Psoas muscle (tissue), 8 donors: Measurements from ENCODE around the gene ERVW-1. TPM values are rescaled to one million over a fixed set of nuclear protein-coding genes. Genes with fewer than 3 reads are reported as not detected.

Experiments
- ATAC-seq, 4 donors: fragments of 200-7000 bp; cut with Tn5 transposase; one replicate each; pipeline ENCODE4 v1.9.1; 2020; ENCODE audit warnings: moderate library complexity in 3 of 4, mild to moderate bottlenecking in 2 of 4
- DNase-seq, 2 donors: peaks; one replicate each; pipeline ENCODE4 v3.0.0-alpha.2; 2020
- H3K27ac ChIP-seq: fragments of 200-600 bp; one replicate; pipeline ENCODE4 v1.8.0; 2022
- H3K27me3 ChIP-seq, 3 donors: fragments of 200-600 bp in 1 of 3; one replicate each; pipeline versions ENCODE4 v1.6.1 to v1.8.0; 2013 to 2022; ENCODE audit warnings: low read length in 2 of 3, mild to moderate bottlenecking in 2 of 3, moderate library complexity in 1 of 3; ENCODE audit not compliant: insufficient read depth in 3 of 3
- H3K36me3 ChIP-seq, 2 donors: fragments of 200-600 bp in 1 of 2; one replicate each; pipeline versions ENCODE4 v1.6.1 to v1.8.0; 2013 to 2022; ENCODE audit warnings: low read depth in 1 of 2, mild to moderate bottlenecking in 1 of 2, moderate library complexity in 1 of 2; ENCODE audit not compliant: insufficient read depth in 1 of 2
- H3K4me1 ChIP-seq: fragments of 200-600 bp; one replicate; pipeline ENCODE4 v1.8.0; 2022
- H3K4me3 ChIP-seq: fragments of 200-600 bp; one replicate; pipeline ENCODE4 v1.8.0; 2022; ENCODE audit warnings: mild to moderate bottlenecking
- H3K9me3 ChIP-seq: fragments of 200-600 bp; one replicate; pipeline ENCODE4 v1.8.0; 2022
- WGBS, 3 donors: extraction: QIAGEN DNeasy Blood & Tissue Kit; methylation state at CpG; one replicate each; pipeline versions ENCODE4 v1.1.6 to v1.1.7; 2013; 5-methylcytosine and 5-hydroxymethylcytosine counted together
- intact Hi-C, 2 donors: fragments of 100-400 bp; cut with DNase I; formaldehyde crosslinking; loops; one replicate each; pipeline versions ENCODE4 v1.11.0 to v1.14.2; 2022
- polyA plus RNA-seq, 3 donors: library from polyadenylated mRNA; stranded (reverse); fragments of 200-250 nt; gene quantifications; one replicate each; pipeline ENCODE4 v1.2.3, GENCODE V29; 2013
- total RNA-seq, 4 donors: library from RNA; stranded (reverse); fragmentation: NEBNext Ultra II Directional in 2 of 4; extraction: Animal tissue kit (Norgen Biotek cat#: 25700) in 2 of 4; gene quantifications; one replicate each; pipeline versions ENCODE4 v1.2.1 to v1.2.4, GENCODE V29; 2021 to 2023
- TF ChIP-seq, protein P1 (sequence below): fragments of 200-600 bp; IDR thresholded peaks from one replicate; pipeline ENCODE4 v1.8.0; 2022; ENCODE audit warnings: antibody characterized with exemption
- donor health status: healthy with polysubstance abuse.
- donor health status: DM: no; HTN: no; CAD: no; lungs with moderate emphysema.
- donor health status: Bipolar disorder and iron deficiency.
- donor health status: healthy.
- donor health status: DM: yes; HTN: yes; CAD: no.
- donor health status: DM: no; HTN: no; CAD: no.
- donor health status: DM: no; HTN: no; CAD: no.
- donor health status: DM: yes; HTN: yes; CAD: no.

Gene ERVW-1
- total and polyA plus RNA-seq, 7 donors, result 0.03 TPM; not detected in 6

DNA sequence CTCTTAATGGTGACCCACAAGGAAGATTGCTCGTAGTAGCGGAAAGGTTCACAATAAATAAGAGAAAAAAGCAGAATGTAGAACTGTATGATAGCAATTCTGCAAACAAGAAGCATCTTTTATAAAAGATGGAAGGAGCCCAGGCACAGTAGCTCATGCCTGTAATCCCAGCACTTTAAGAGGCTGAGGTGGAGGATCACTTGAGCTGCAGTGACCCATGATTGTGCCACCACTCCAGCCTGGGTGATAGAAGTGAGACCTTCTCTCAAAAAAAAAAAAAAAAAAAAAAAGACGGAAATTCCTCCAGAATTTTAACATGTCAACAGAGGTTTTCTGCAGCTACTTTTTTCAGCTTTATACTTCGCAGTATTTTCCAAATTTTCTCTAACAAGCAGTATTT is 17.2 kb downstream of the ERVW-1 start:
- TF ChIP-seq, protein P1, sequence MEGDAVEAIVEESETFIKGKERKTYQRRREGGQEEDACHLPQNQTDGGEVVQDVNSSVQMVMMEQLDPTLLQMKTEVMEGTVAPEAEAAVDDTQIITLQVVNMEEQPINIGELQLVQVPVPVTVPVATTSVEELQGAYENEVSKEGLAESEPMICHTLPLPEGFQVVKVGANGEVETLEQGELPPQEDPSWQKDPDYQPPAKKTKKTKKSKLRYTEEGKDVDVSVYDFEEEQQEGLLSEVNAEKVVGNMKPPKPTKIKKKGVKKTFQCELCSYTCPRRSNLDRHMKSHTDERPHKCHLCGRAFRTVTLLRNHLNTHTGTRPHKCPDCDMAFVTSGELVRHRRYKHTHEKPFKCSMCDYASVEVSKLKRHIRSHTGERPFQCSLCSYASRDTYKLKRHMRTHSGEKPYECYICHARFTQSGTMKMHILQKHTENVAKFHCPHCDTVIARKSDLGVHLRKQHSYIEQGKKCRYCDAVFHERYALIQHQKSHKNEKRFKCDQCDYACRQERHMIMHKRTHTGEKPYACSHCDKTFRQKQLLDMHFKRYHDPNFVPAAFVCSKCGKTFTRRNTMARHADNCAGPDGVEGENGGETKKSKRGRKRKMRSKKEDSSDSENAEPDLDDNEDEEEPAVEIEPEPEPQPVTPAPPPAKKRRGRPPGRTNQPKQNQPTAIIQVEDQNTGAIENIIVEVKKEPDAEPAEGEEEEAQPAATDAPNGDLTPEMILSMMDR, result no peak
- 90 to 92% (median 92%) methylated on average over 4 of the region's 4 CpGs for WGBS, 3 donors
- peaks cover 11 to 87% of the 10 kb centered on the region in 2 donors for H3K36me3 ChIP-seq
- H3K27ac ChIP-seq, result no peak overlapping the region
- no peaks in the 10 kb centered on the region for H3K4me1 ChIP-seq
- no peak overlapping the region for H3K4me3 ChIP-seq
- DNase-seq (no peak), ATAC-seq (no peak)
- no peaks in the 10 kb centered on the region for H3K27me3 ChIP-seq
- intact Hi-C loops, result loop anchor here in 1 of 2 donors (10.0 kb wide), 1 partner anchor 226 kb away; no protein-coding TSS in a partner anchor
- no peaks in the 10 kb centered on the region for H3K9me3 ChIP-seq

GRCh38 chr7:92460109-92460508 is 17.6 kb downstream of the ERVW-1 start:
- H3K36me3 ChIP-seq, result peaks cover 11 to 87% of the 10 kb centered on the region in 2 donors
- H3K27ac ChIP-seq, result no peak overlapping the region
- DNase-seq (no peak), ATAC-seq (no peak)
- H3K4me1 ChIP-seq, result no peaks in the 10 kb centered on the region
- H3K4me3 ChIP-seq, result no peak overlapping the region
- TF ChIP-seq, protein P1, result no peak
- WGBS, 3 donors, result 82 to 90% (median 89%) methylated on average over 2 of the region's 2 CpGs
- no peaks in the 10 kb centered on the region for H3K27me3 ChIP-seq
- intact Hi-C loops, result loop anchor here in 1 of 2 donors (10.0 kb wide), 1 partner anchor 225 kb away; no protein-coding TSS in a partner anchor
- H3K9me3 ChIP-seq, result no peaks in the 10 kb centered on the region

- intact Hi-C loops, result no loop called here
- H3K27me3 ChIP-seq, result no peaks in the 10 kb centered on the region
- peaks cover 14 to 88% of the 10 kb centered on the region in 2 donors for H3K36me3 ChIP-seq
- H3K9me3 ChIP-seq, result no peaks in the 10 kb centered on the region
- TF ChIP-seq, protein P1, result no peak
- no peak for ATAC-seq
- no peak overlapping the region for H3K27ac ChIP-seq
- DNase-seq, result no peak
- WGBS, 3 donors, result 86 to 95% (median 88%) methylated on average over 2 of the region's 2 CpGs
- H3K4me1 ChIP-seq, result no peaks in the 10 kb centered on the region
- no peak overlapping the region for H3K4me3 ChIP-seq
Measured at GRCh38 chr7:92456236-92456635, 21.5 kb downstream of the ERVW-1 start.

DNA sequence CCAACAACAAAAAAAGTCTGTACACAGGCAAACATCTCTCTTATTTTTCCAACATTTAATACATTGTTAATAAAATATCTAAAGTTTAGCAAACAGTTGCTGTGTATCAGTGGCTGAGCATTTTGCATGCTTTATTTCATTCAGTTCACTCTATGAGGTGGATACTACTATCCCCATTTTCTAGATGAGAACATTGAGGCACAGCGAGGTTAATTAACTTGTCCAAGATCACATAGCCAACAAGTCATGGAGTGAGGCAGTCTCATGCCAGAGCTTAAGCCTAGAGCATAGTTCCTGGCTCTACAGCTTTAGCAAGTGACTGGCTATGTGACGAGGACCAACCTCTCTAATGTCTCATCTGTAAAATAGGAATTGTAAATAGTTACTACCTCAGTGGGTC is 26.1 kb downstream of the ERVW-1 start:
- Histone ChIP-seq H3K9me3 (no peaks in the 10 kb centered on the region), H3K27me3 (no peaks in the 10 kb centered on the region), H3K27ac (no peak overlapping the region), H3K4me1 (peaks cover 18% of the 10 kb centered on the region), H3K36me3 (peaks cover 14 to 81% of the 10 kb centered on the region in 2 donors), H3K4me3 (no peak overlapping the region)
- intact Hi-C loops, result no loop called here
- DNase-seq (no peak), ATAC-seq (no peak)
- WGBS, 3 donors, result 85 to 96% (median 93%) methylated on average over 2 of the region's 2 CpGs
- TF ChIP-seq, protein P1, result no peak
